Measurements from ENCODE around the gene ASCL4. TPM values are rescaled to one million over a fixed set of nuclear protein-coding genes. Genes with fewer than 3 reads are reported as not detected.

ASCL4 gene
- total and polyA plus RNA-seq, 2 of the 4 experiments (the other 2 are of a cell fraction): not detected

GRCh38 chr12:107791465-107792089 lies 17.1 kb downstream of the ASCL4 start:
- H3K9ac ChIP-seq (ENCODE audit: low read depth, low read length): no peak overlapping the region
- H3K14ac ChIP-seq (replicated peaks; ENCODE audit: low read depth, low read length): no peak overlapping the region
- H2AK5ac ChIP-seq (ENCODE audit: low read depth, low read length): no peak overlapping the region
- H4K5ac ChIP-seq (ENCODE audit: low read depth, low read length): no peak overlapping the region
- H3K18ac ChIP-seq (ENCODE audit: low read depth, low read length): no peak overlapping the region
- WGBS, 2 experiments (ENCODE audit: extremely low coverage in 2 of 2, insufficient read length in 1 of 2): no CpG with 5 or more reads among the region's 1 CpG
- no peaks in the 10 kb centered on the region for H3K4me1 ChIP-seq (ENCODE audit: control insufficient read depth, insufficient read depth, low read length)
- dilution Hi-C loops (cut with HindIII; ENCODE audit: low sequenced_read_pairs, unreplicated experiment): no loop called here
- in situ Hi-C loops (cut with MboI; ENCODE audit: low sequenced_read_pairs): no loop called here
- H3K4me2 ChIP-seq (ENCODE audit: low read depth, low read length): no peak overlapping the region
- POLR2A ChIA-PET (ENCODE audit: unreplicated experiment): no interaction called here
- no peaks in the 10 kb centered on the region for H3K9me3 ChIP-seq (ENCODE audit: control insufficient read depth, insufficient read depth, low read length)
- DNase-seq (no peak), ATAC-seq (ENCODE audit: low read depth) (no peak)
- no peak overlapping the region for H2BK15ac ChIP-seq (ENCODE audit: low read depth, low read length)
- no peak overlapping the region for H2BK5ac ChIP-seq (ENCODE audit: low read depth, low read length, poor library complexity, severe bottlenecking)
- CTCF ChIA-PET: no interaction called here
- H4K20me1 ChIP-seq (ENCODE audit: insufficient read depth, low read length): no peaks in the 10 kb centered on the region
- no peak overlapping the region for H2AFZ ChIP-seq (replicated peaks; ENCODE audit: low read length, poor library complexity)
- no peak overlapping the region for H3K4me3 ChIP-seq (ENCODE audit: insufficient read depth, low read depth, low read length)
- no peak overlapping the region for H2BK20ac ChIP-seq (ENCODE audit: low read depth, low read length)
- no peak overlapping the region for H3K27ac ChIP-seq (ENCODE audit: insufficient read depth, low read length)
- H3K4ac ChIP-seq (ENCODE audit: low read depth, low read length): no peak overlapping the region
- intact Hi-C loops (cut with micrococcal nuclease): no loop called here
- H2BK120ac ChIP-seq (ENCODE audit: low read depth, low read length): no peak overlapping the region
- BruUV-seq (replicated peaks): no TSS peak
- no peaks in the 10 kb centered on the region for H3K36me3 ChIP-seq (ENCODE audit: control insufficient read depth, insufficient read depth, low read length)
- H2AK9ac ChIP-seq (replicated peaks; ENCODE audit: low read depth, low read length, poor library complexity): no peak overlapping the region
- H3K56ac ChIP-seq (ENCODE audit: extremely low read depth, insufficient read depth, low read length): no peak overlapping the region
- no peaks in the 10 kb centered on the region for H3K27me3 ChIP-seq (ENCODE audit: control insufficient read depth, insufficient read depth, low read length)
- H4K8ac ChIP-seq (ENCODE audit: low read depth in 2 of 2, low read length in 2 of 2): no peak overlapping the region
- H3K23ac ChIP-seq (ENCODE audit: low read depth, low read length): no peak overlapping the region
- H3K9me1 ChIP-seq (ENCODE audit: insufficient read depth, low read length): no peaks in the 10 kb centered on the region
- no peak overlapping the region for H4K91ac ChIP-seq (ENCODE audit: insufficient read depth, low read depth, low read length)
- H3K79me1 ChIP-seq (ENCODE audit: low read depth in 1 of 2, low read length in 2 of 2): no peaks in the 10 kb centered on the region
- TF ChIP-seq ELK1 (IDR thresholded peaks at IDR 0.05; ENCODE audit: borderline replicate concordance, low read depth, low read length) (no peak), USF2 (IDR thresholded peaks at IDR 0.05; ENCODE audit: low read depth, low read length) (no peak), CTCF (conservative IDR thresholded peaks at IDR 0.05; ENCODE audit: low read depth, low read length) (no peak), SMC3 (IDR thresholded peaks at IDR 0.05; ENCODE audit: low read depth, low read length) (no peak), MAZ (IDR thresholded peaks at IDR 0.05; ENCODE audit: borderline replicate concordance, low read depth, low read length) (no peak), MAFK (IDR thresholded peaks at IDR 0.05; ENCODE audit: low read depth, low read length) (no peak), BHLHE40 (IDR thresholded peaks at IDR 0.05; ENCODE audit: low read depth, low read length) (no peak), MXI1 (IDR thresholded peaks at IDR 0.05; ENCODE audit: borderline replicate concordance, low read depth, low read length) (no peak), RAD21 (IDR thresholded peaks at IDR 0.05; ENCODE audit: low read length) (no peak), RFX5 (IDR thresholded peaks at IDR 0.05; ENCODE audit: low read depth, low read length) (no peak)

Data from IMR-90 (cell line).